KMS-11 (cell line): ENCODE results near the gene SCN11A.

ENCODE experiments used
- H2AFZ ChIP-seq: fragments of 200-600 bp; sonication (generic); 2 replicates; pipeline ENCODE4 v1.6.1; 2016; ENCODE audit warnings: antibody characterized with exemption, mixed run types, low read depth
- H3K27ac ChIP-seq: fragments of 200-600 bp; sonication (generic); 2 replicates; pipeline ENCODE4 v1.6.1; 2016; ENCODE audit warnings: mild to moderate bottlenecking, mixed run types
- H3K27me3 ChIP-seq: fragments of 200-600 bp; sonication (generic); 2 replicates; pipeline ENCODE4 v1.6.1; 2017; ENCODE audit warnings: mild to moderate bottlenecking, low read depth, mixed run types, moderate library complexity; ENCODE audit not compliant: insufficient read depth
- H3K36me3 ChIP-seq: fragments of 200-600 bp; sonication (generic); 2 replicates; pipeline ENCODE4 v1.6.1; 2017; ENCODE audit warnings: mild to moderate bottlenecking, mixed run types; ENCODE audit not compliant: insufficient read depth
- H3K4me1 ChIP-seq: fragments of 200-600 bp; sonication (generic); 2 replicates; pipeline ENCODE4 v1.6.1; 2016; ENCODE audit warnings: mild to moderate bottlenecking, low read depth, mixed run types; ENCODE audit not compliant: poor library complexity, severe bottlenecking
- H3K4me2 ChIP-seq: fragments of 200-600 bp; sonication (generic); 2 replicates; pipeline ENCODE4 v1.7.0; 2016; ENCODE audit warnings: mild to moderate bottlenecking, mixed run types
- H3K4me3 ChIP-seq: fragments of 200-600 bp; sonication (generic); IDR thresholded peaks from 2 replicates; pipeline ENCODE4 v1.6.1; 2017; ENCODE audit warnings: low read depth, low read length, mixed read lengths; ENCODE audit not compliant: insufficient read depth
- H3K79me2 ChIP-seq: fragments of 200-600 bp; sonication (generic); 2 replicates; pipeline ENCODE4 v1.6.1; 2016; ENCODE audit warnings: low read depth, mixed run types; ENCODE audit not compliant: insufficient read depth
- H3K9ac ChIP-seq: fragments of 200-600 bp; sonication (generic); 2 replicates; pipeline ENCODE4 v1.6.1; 2016; ENCODE audit warnings: mild to moderate bottlenecking, mixed run types
- H4K20me1 ChIP-seq: fragments of 200-600 bp; sonication (generic); 2 replicates; pipeline ENCODE4 v1.6.1; 2016; ENCODE audit warnings: mild to moderate bottlenecking, mixed run types; ENCODE audit not compliant: insufficient read depth
- TF ChIP-seq, protein P1 (sequence below): fragments of 200-600 bp; sonication (generic); conservative IDR thresholded peaks from 2 replicates; pipeline ENCODE4 v1.6.1; 2017; ENCODE audit warnings: low read depth, mild to moderate bottlenecking, antibody characterized with exemption, low read length, moderate library complexity, mixed read lengths

The SCN11A gene

DNA sequence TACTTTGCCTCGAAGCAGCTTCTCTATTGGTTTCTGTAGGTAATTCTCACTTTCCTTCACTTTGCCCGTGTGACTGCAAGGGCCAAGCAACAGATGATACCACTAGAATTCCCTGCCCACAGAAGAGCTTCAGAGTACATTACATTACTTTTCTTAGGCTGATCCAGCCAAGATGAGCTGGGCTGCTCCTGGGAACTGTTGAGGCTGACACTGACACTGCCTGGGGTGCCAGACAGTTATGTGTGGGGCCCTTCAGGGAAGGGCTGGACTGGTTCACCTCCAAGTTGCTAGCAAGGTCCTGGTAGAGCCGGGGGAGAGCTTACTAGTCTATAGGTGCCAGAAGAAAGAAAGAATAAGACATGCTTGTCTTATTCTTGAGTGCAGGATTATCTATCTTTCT, 36.7 kb upstream of the SCN11A start:
- peaks cover 31% of the 10 kb centered on the region for H3K4me1 ChIP-seq
- no peaks in the 10 kb centered on the region for H3K36me3 ChIP-seq
- H4K20me1 ChIP-seq: no peaks in the 10 kb centered on the region
- no peak overlapping the region for H3K9ac ChIP-seq
- H3K4me3 ChIP-seq: no peak overlapping the region
- no peak overlapping the region for H2AFZ ChIP-seq
- TF ChIP-seq, protein P1, sequence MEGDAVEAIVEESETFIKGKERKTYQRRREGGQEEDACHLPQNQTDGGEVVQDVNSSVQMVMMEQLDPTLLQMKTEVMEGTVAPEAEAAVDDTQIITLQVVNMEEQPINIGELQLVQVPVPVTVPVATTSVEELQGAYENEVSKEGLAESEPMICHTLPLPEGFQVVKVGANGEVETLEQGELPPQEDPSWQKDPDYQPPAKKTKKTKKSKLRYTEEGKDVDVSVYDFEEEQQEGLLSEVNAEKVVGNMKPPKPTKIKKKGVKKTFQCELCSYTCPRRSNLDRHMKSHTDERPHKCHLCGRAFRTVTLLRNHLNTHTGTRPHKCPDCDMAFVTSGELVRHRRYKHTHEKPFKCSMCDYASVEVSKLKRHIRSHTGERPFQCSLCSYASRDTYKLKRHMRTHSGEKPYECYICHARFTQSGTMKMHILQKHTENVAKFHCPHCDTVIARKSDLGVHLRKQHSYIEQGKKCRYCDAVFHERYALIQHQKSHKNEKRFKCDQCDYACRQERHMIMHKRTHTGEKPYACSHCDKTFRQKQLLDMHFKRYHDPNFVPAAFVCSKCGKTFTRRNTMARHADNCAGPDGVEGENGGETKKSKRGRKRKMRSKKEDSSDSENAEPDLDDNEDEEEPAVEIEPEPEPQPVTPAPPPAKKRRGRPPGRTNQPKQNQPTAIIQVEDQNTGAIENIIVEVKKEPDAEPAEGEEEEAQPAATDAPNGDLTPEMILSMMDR: no peak
- no peaks in the 10 kb centered on the region for H3K79me2 ChIP-seq
- H3K27ac ChIP-seq: no peak overlapping the region
- H3K27me3 ChIP-seq: no peaks in the 10 kb centered on the region
- no peak overlapping the region for H3K4me2 ChIP-seq

- Histone ChIP-seq H4K20me1 (no peaks in the 10 kb centered on the region), H3K27ac (no peak overlapping the region), H3K36me3 (no peaks in the 10 kb centered on the region), H3K79me2 (no peaks in the 10 kb centered on the region), H3K4me3 (no peak overlapping the region), H3K27me3 (no peaks in the 10 kb centered on the region), H3K4me2 (no peak overlapping the region), H3K4me1 (peaks cover 12% of the 10 kb centered on the region), H3K9ac (no peak overlapping the region), H2AFZ (no peak overlapping the region)
- TF ChIP-seq, protein P1: no peak
Observed at GRCh38 chr3:39086144-39086543, 34.4 kb upstream of the SCN11A start.

DNA sequence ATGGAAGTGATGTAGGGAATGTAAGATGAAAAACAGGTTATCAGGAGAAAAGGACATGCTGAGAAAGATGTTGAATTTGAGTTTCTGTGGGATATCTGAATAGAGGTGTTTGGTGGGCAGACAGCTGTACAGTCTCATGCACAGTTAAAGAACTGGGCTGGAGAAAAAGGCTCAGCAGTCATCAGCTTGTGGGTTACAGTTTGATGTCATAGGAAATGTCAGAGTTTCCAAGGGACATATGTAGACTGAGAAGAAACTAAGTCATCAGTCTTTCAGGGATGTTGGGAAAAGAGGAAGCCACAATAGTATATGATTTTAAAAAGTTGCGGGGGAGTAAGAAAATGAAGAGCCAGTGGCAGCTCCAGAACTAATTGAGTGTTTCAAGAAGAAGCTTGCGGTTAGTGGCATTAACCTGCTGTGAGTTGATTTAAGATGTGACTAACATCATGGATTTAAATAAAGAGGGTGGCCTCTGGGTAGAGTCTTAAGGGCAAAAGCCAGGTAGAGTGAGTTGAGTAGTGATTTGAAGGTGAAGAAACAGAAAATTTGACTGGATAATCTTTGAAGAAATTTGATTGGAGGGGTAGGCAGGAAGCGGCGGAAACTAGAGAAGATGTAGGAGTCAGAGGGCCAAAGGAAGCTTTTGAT, 31.0 kb upstream of the SCN11A start:
- no peaks in the 10 kb centered on the region for H3K4me1 ChIP-seq
- H4K20me1 ChIP-seq: no peaks in the 10 kb centered on the region
- TF ChIP-seq, protein P1: no peak
- H3K4me2 ChIP-seq: no peak overlapping the region
- no peak overlapping the region for H3K27ac ChIP-seq
- H3K36me3 ChIP-seq: no peaks in the 10 kb centered on the region
- H3K9ac ChIP-seq: no peak overlapping the region
- no peaks in the 10 kb centered on the region for H3K79me2 ChIP-seq
- no peaks in the 10 kb centered on the region for H3K27me3 ChIP-seq
- H2AFZ ChIP-seq: no peak overlapping the region
- H3K4me3 ChIP-seq: no peak overlapping the region

DNA sequence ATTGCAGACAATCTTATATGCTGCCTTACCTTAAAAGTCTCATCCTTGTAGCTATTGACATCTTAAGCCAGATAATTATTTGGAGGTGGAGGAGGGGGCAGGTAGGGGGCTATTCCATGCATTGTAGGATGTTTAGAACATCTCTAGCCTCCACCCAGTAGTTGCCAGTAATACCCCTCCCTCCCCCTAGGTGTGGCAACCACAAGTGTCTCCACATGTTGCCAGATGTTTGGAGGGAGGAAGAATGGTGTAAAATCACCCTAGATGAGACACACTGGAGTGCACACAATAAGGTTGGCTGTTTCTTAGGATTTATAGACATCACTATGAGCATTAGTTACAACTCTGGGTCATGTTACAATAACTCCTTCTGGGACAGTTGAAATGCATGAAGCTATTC, 28.3 kb upstream of the SCN11A start:
- TF ChIP-seq, protein P1: 0 out of 2 replicates have a peak, but pooled peaks have one; percentile 4
- Histone ChIP-seq H3K9ac (no peak overlapping the region), H3K36me3 (no peaks in the 10 kb centered on the region), H3K4me3 (no peak overlapping the region), H3K79me2 (no peaks in the 10 kb centered on the region), H4K20me1 (no peaks in the 10 kb centered on the region), H2AFZ (no peak overlapping the region), H3K27me3 (no peaks in the 10 kb centered on the region), H3K27ac (no peak overlapping the region), H3K4me2 (no peak overlapping the region), H3K4me1 (peaks cover 23% of the 10 kb centered on the region)
